PC-3 (cell line): ENCODE measurements around the gene FSTL4.

Experiments
- EZH2 ChIP-seq: fragments of 300-600 bp; sonication (generic); IDR thresholded peaks from one replicate; pipeline ENCODE4 v1.6.1; 2017; ENCODE audit warnings: antibody characterized with exemption, mild to moderate bottlenecking, low read length; ENCODE audit not compliant: unreplicated experiment
- EZH2phosphoT487 ChIP-seq: fragments of 300-600 bp; sonication (generic); IDR thresholded peaks from 2 replicates; pipeline ENCODE4 v1.6.1; 2018; ENCODE audit warnings: mild to moderate bottlenecking, antibody characterized with exemption, low read length, borderline replicate concordance
- TF ChIP-seq, protein P1 (sequence below): fragments of 300-600 bp; sonication (generic); conservative IDR thresholded peaks from 2 replicates; pipeline ENCODE4 v1.5.1; 2017; ENCODE audit warnings: antibody characterized with exemption, low read depth, mild to moderate bottlenecking, low read length

DNA sequence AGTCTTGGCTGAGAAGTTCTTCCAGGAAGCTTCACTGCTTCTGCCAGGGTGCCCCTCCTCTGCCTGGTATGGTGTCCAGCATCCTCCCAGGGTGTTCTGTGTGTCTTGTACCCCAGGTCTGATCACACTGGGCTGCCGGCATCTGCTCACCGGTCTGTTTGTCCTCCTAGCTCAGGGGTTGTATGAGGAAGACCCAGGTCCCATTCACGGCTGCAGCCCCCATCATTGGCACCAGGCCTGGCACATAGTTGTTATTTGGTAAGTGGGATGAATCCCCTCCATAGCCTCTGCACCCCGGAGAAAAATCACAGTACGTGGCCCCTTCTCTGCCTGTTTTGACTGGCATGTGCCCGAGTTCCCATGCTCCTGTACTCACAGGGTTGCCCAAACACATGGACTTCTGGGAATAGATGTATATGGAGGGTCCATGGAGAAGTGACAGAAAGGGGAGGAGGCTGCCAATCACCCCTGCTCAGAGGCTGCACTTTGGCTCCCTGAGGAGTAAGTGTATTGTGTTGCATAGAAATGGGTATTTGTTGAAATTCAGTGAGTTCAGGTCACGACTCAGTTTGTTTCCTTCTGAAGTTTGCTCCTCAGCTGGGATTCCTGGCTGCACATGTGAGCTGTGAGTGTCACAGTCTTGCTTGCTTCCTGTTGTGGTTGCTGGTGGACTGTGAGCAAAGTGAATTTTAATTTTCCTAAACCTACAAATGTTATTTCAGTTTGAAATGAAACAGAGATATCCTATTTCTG lies 464.4 kb downstream of the FSTL4 start:
- TF ChIP-seq, protein P1, sequence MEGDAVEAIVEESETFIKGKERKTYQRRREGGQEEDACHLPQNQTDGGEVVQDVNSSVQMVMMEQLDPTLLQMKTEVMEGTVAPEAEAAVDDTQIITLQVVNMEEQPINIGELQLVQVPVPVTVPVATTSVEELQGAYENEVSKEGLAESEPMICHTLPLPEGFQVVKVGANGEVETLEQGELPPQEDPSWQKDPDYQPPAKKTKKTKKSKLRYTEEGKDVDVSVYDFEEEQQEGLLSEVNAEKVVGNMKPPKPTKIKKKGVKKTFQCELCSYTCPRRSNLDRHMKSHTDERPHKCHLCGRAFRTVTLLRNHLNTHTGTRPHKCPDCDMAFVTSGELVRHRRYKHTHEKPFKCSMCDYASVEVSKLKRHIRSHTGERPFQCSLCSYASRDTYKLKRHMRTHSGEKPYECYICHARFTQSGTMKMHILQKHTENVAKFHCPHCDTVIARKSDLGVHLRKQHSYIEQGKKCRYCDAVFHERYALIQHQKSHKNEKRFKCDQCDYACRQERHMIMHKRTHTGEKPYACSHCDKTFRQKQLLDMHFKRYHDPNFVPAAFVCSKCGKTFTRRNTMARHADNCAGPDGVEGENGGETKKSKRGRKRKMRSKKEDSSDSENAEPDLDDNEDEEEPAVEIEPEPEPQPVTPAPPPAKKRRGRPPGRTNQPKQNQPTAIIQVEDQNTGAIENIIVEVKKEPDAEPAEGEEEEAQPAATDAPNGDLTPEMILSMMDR, result no peak
- TF ChIP-seq EZH2 (no peak), EZH2phosphoT487 (no peak)
